GM12891 (cell line): ENCODE data around the gene GLIS1.

ENCODE experiments used
- PAX5 ChIP-seq: IDR thresholded peaks from 2 replicates; pipeline ENCODE4 v1.6.1; 2011; ENCODE audit warnings: low read length, moderate library complexity, mild to moderate bottlenecking; ENCODE audit not compliant: insufficient read depth, severe bottlenecking
- POLR2A ChIP-seq: IDR thresholded peaks from 2 replicates; pipeline ENCODE4 v1.6.1; 2011; ENCODE audit warnings: low read depth, low read length, control low read depth
- POLR2AphosphoS5 ChIP-seq: IDR thresholded peaks from 2 replicates; pipeline ENCODE4 v1.6.1; 2011; ENCODE audit warnings: low read depth, low read length, control low read depth
- POU2F2 ChIP-seq: IDR thresholded peaks from 2 replicates; pipeline ENCODE4 v1.6.1; 2011; ENCODE audit warnings: low read depth, mild to moderate bottlenecking, control low read depth, low read length, moderate library complexity
- SPI1 ChIP-seq: IDR thresholded peaks from 2 replicates; pipeline ENCODE4 v1.6.1; 2011; ENCODE audit warnings: low read depth, low read length, control low read depth
- TAF1 ChIP-seq: IDR thresholded peaks from 2 replicates; pipeline ENCODE4 v1.6.1; 2011; ENCODE audit warnings: low read depth, low read length, control low read depth

GRCh38 chr1:53642607-53643006 lies 96.4 kb downstream of the GLIS1 start:
- TF ChIP-seq TAF1 (no peak), POLR2A (no peak), POLR2AphosphoS5 (no peak), PAX5 (no peak), POU2F2 (no peak), SPI1 (no peak)
